GM23338 (cell line): Measurements from ENCODE around the gene PPP1CA. TPM values are rescaled to one million over a fixed set of nuclear protein-coding genes. Genes with fewer than 3 reads are reported as not detected.
A peak's percentile ranks its signal among the peaks of the same experiment; 100 is the strongest.

Source experiments
- ATAC-seq: fragments of 200-7000 bp; cut with Tn5 transposase; 3 replicates; pipeline ENCODE4 v1.9.1; 2020
- DNase-seq: peaks from one replicate; pipeline ENCODE4 v3.0.0-alpha.2; 2015; ENCODE audit warnings: low spot score
- H2AFZ ChIP-seq: fragments of 200-600 bp; sonication (generic); 2 replicates; pipeline ENCODE4 v1.8.0; 2016; ENCODE audit warnings: antibody characterized with exemption, mild to moderate bottlenecking, moderate library complexity
- H3F3A ChIP-seq: fragments of 200-600 bp; sonication (generic); replicated peaks from 2 replicates; pipeline ENCODE4 v1.8.0; 2017; ENCODE audit warnings: antibody characterized with exemption, mixed run types, low read depth
- H3K27ac ChIP-seq: fragments of 200-600 bp; sonication (generic); 2 replicates; pipeline ENCODE4 v1.6.1; 2016; ENCODE audit warnings: low read depth
- H3K27me3 ChIP-seq: fragments of 200-600 bp; sonication (generic); 2 replicates; pipeline ENCODE4 v1.8.0; 2016; ENCODE audit warnings: mild to moderate bottlenecking, mixed run types, moderate library complexity; ENCODE audit not compliant: insufficient read depth
- H3K36me3 ChIP-seq: fragments of 200-600 bp; sonication (generic); 2 replicates; pipeline ENCODE4 v1.8.0; 2016; ENCODE audit warnings: mild to moderate bottlenecking; ENCODE audit not compliant: insufficient read depth
- H3K4me1 ChIP-seq: fragments of 200-600 bp; sonication (generic); 2 replicates; pipeline ENCODE4 v1.8.0; 2016; ENCODE audit warnings: mild to moderate bottlenecking, moderate library complexity; ENCODE audit not compliant: insufficient read depth
- H3K4me2 ChIP-seq: fragments of 200-600 bp; sonication (generic); 2 replicates; pipeline ENCODE4 v1.7.1; 2017; ENCODE audit warnings: mixed run types
- H3K4me3 ChIP-seq: fragments of 200-600 bp; sonication (generic); 2 replicates; pipeline ENCODE4 v1.6.1; 2016; ENCODE audit warnings: mixed run types
- H3K79me2 ChIP-seq: fragments of 200-600 bp; sonication (generic); replicated peaks from 2 replicates; pipeline ENCODE4 v1.8.0; 2017; ENCODE audit warnings: mild to moderate bottlenecking; ENCODE audit not compliant: insufficient read depth
- H3K9me2 ChIP-seq: fragments of 200-600 bp; sonication (generic); 2 replicates; pipeline ENCODE4 v1.8.0; 2017; ENCODE audit not compliant: insufficient read depth
- H4K20me1 ChIP-seq: fragments of 200-600 bp; sonication (generic); replicated peaks from 2 replicates; pipeline ENCODE4 v1.8.0; 2017; ENCODE audit warnings: mild to moderate bottlenecking; ENCODE audit not compliant: insufficient read depth
- H3K27ac Mint-ChIP-seq: 2 replicates; pipeline ENCODE4 v1.8.0; 2020; ENCODE audit warnings: inconsistent platforms, mild to moderate bottlenecking, moderate library complexity, mixed read lengths
- H3K27me3 Mint-ChIP-seq: 3 replicates; pipeline ENCODE4 v1.8.0; 2022; ENCODE audit warnings: low read depth, mild to moderate bottlenecking, moderate library complexity, mixed read lengths, inconsistent platforms; ENCODE audit not compliant: insufficient read depth, poor library complexity
- H3K36me3 Mint-ChIP-seq: 3 replicates; pipeline ENCODE4 v1.8.0; 2021; ENCODE audit warnings: low read depth, mild to moderate bottlenecking, inconsistent platforms, moderate library complexity, mixed read lengths
- H3K4me1 Mint-ChIP-seq: 3 replicates; pipeline ENCODE4 v1.8.0; 2020; ENCODE audit warnings: mild to moderate bottlenecking, inconsistent platforms, mixed read lengths
- H3K4me3 Mint-ChIP-seq: 3 replicates; pipeline ENCODE4 v1.8.0; 2021; ENCODE audit warnings: moderate library complexity, mild to moderate bottlenecking, inconsistent platforms, mixed read lengths
- H3K9me3 Mint-ChIP-seq: 3 replicates; pipeline ENCODE4 v1.8.0; 2020; ENCODE audit warnings: moderate library complexity, mild to moderate bottlenecking, inconsistent platforms, mixed read lengths
- CREB1 ChIP-seq: fragments of 250-450 bp; sonication (Bioruptor Pico); IDR thresholded peaks from 2 replicates; pipeline ENCODE4 v1.5.0; 2020; ENCODE audit warnings: low read depth, mild to moderate bottlenecking, moderate library complexity
- ETS1 ChIP-seq: IDR thresholded peaks from 2 replicates; pipeline ENCODE4 v1.6.1; 2016; ENCODE audit warnings: antibody characterized with exemption
- EZH2phosphoT487 ChIP-seq: fragments of 200-600 bp; sonication (generic); IDR thresholded peaks from one replicate; pipeline ENCODE4 v1.8.1; 2018; ENCODE audit warnings: antibody characterized with exemption; ENCODE audit not compliant: unreplicated experiment
- NANOG ChIP-seq: IDR thresholded peaks from 2 replicates; pipeline ENCODE4 v1.6.1; 2016; ENCODE audit warnings: antibody characterized with exemption, borderline replicate concordance
- POLR2AphosphoS5 ChIP-seq: IDR thresholded peaks from 2 replicates; pipeline ENCODE4 v1.6.1; 2016; ENCODE audit warnings: antibody characterized with exemption, low read depth
- REST ChIP-seq: IDR thresholded peaks from one replicate; pipeline ENCODE4 v1.6.1; 2018; ENCODE audit warnings: antibody characterized with exemption; ENCODE audit not compliant: unreplicated experiment
- STAT1 ChIP-seq: IDR thresholded peaks from one replicate; pipeline ENCODE4 v1.6.1; 2016; ENCODE audit warnings: antibody characterized with exemption; ENCODE audit not compliant: unreplicated experiment
- ZNF331 ChIP-seq: fragments of 250-450 bp; sonication (Bioruptor Pico); IDR thresholded peaks from 2 replicates; pipeline ENCODE4 v1.5.0; 2020; ENCODE audit warnings: low read depth, mild to moderate bottlenecking, moderate library complexity
- polyA plus RNA-seq: library from polyadenylated mRNA; unstranded; fragments of >200 nt; fragmentation: Nextera tagmentation; extraction: Ambion mirVana; gene quantifications from 2 replicates; pipeline ENCODE4 v1.2.1, GENCODE V29; 2016
- total RNA-seq: library from RNA; depleted of rRNA; stranded (reverse); fragments of >200 nt; shearing (Covaris generic); gene quantifications from 2 replicates; pipeline ENCODE4 v1.2.3, GENCODE V29; 2014
- TF ChIP-seq, protein P1 (sequence below), 2 experiments: fragments of 200-600 bp in 1 of 2; sonication (generic) in 1 of 2; conservative IDR thresholded peaks; 2 replicates each; pipeline versions ENCODE4 v1.5.1 to v1.6.1; 2016 to 2017; ENCODE audit warnings: antibody characterized with exemption in 2 of 2, low read depth in 2 of 2, mild to moderate bottlenecking in 2 of 2, moderate library complexity in 1 of 2

PPP1CA gene
- total and polyA plus RNA-seq, 2 experiments from 2014 or later, result 217 to 237 TPM

- H3K27me3 ChIP-seq, result 0 out of 2 replicates have a peak, but pooled peaks cover 5% of the 10 kb centered on the region
- no peak overlapping the region for H2AFZ ChIP-seq
- peaks cover 19% of the 10 kb centered on the region for H3K4me1 Mint-ChIP-seq
- H3K4me2 ChIP-seq, result no peak overlapping the region; the same call in 1 of the 2 replicates
- no peaks in the 10 kb centered on the region for H3K79me2 ChIP-seq
- H3K9me2 ChIP-seq, result no peaks in the 10 kb centered on the region
- H3K36me3 Mint-ChIP-seq, result no peaks in the 10 kb centered on the region
- ATAC-seq, result no peak
- TF ChIP-seq CREB1 (CRISPR knock-in tag) (no peak), STAT1 (no peak), ZNF331 (CRISPR knock-in tag) (no peak), NANOG (no peak), ETS1 (no peak), REST (no peak), POLR2AphosphoS5 (no peak), EZH2phosphoT487 (no peak)
- TF ChIP-seq, protein P1, sequence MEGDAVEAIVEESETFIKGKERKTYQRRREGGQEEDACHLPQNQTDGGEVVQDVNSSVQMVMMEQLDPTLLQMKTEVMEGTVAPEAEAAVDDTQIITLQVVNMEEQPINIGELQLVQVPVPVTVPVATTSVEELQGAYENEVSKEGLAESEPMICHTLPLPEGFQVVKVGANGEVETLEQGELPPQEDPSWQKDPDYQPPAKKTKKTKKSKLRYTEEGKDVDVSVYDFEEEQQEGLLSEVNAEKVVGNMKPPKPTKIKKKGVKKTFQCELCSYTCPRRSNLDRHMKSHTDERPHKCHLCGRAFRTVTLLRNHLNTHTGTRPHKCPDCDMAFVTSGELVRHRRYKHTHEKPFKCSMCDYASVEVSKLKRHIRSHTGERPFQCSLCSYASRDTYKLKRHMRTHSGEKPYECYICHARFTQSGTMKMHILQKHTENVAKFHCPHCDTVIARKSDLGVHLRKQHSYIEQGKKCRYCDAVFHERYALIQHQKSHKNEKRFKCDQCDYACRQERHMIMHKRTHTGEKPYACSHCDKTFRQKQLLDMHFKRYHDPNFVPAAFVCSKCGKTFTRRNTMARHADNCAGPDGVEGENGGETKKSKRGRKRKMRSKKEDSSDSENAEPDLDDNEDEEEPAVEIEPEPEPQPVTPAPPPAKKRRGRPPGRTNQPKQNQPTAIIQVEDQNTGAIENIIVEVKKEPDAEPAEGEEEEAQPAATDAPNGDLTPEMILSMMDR (conservative IDR thresholded peaks at IDR 0.05; ENCODE audit: low read depth in 2 of 2), result no peak
- H3K4me1 ChIP-seq, result peaks cover 15% of the 10 kb centered on the region; the same call in 1 of the 2 replicates
- H3K27ac Mint-ChIP-seq, result no peak overlapping the region
- peak overlapping the region; percentile 69; the same call in 1 of the 3 replicates for H3K4me3 Mint-ChIP-seq
- H3K27ac ChIP-seq, result no peak overlapping the region
- no peaks in the 10 kb centered on the region for H4K20me1 ChIP-seq
- peak overlapping the region; percentile 67; the same call in 1 of the 2 replicates for H3K4me3 ChIP-seq
- H3K9me3 Mint-ChIP-seq, result no peaks in the 10 kb centered on the region
- no peaks in the 10 kb centered on the region for H3K36me3 ChIP-seq
- peaks cover 22% of the 10 kb centered on the region for H3K27me3 Mint-ChIP-seq
- H3F3A ChIP-seq, result no peaks in the 10 kb centered on the region
- no peak for DNase-seq
These were observed 17.8 kb upstream of the PPP1CA start for GRCh38 chr11:67419325-67420049.
